Caco-2 (cell line): ENCODE results near the gene KCNK16. TPM values are rescaled to one million over a fixed set of nuclear protein-coding genes. Genes with fewer than 3 reads are reported as not detected.
"Not testable (repeated sequence)": the region's sequence is repeated elsewhere in the genome, so short reads cannot be mapped to it uniquely, and the experiment has no call there.

Experiments
- BruUV-seq: library from RNA; stranded (reverse); fragments of 400-500 nt; replicated peaks from 2 replicates; lab custom pipeline; 2021; lab: Mats Ljungman, UMichigan
- CTCF ChIA-PET: fragments of 300-600 bp; sonication (Branson Sonifier 250); formaldehyde crosslinking; loops from one replicate; lab custom pipeline; 2022; ENCODE audit warnings: antibody characterized with exemption; lab: Charles Lee
- POLR2A ChIA-PET: fragments of 300-600 bp; sonication (Branson Sonifier 250); formaldehyde crosslinking; loops from one replicate; lab custom pipeline; 2022; ENCODE audit warnings: antibody characterized with exemption; lab: Charles Lee
- DNase-seq, 2 experiments: peaks; one replicate each; pipeline versions ENCODE4 v3.0.0 to v3.0.0-alpha.2; 2020 to 2022
- H3K27me3 ChIP-seq: replicated peaks from 2 replicates; pipeline ENCODE4 v1.6.0; 2011; ENCODE audit warnings: low read length; ENCODE audit not compliant: control insufficient read depth, insufficient read depth
- H3K36me3 ChIP-seq: 2 replicates; pipeline ENCODE4 v1.5.1; 2011; ENCODE audit warnings: low read length; ENCODE audit not compliant: control insufficient read depth, insufficient read depth
- H3K4me1 ChIP-seq: fragments of 250-450 bp; sonication (Bioruptor Pico); 2 replicates; pipeline ENCODE4 v1.5.1; 2020; ENCODE audit warnings: mild to moderate bottlenecking
- H3K4me3 ChIP-seq: 2 replicates; pipeline ENCODE4 v1.5.1; 2011; ENCODE audit warnings: low read depth, mild to moderate bottlenecking, control low read depth, low read length
- H3K9me3 ChIP-seq: fragments of 250-450 bp; sonication (Bioruptor Pico); 2 replicates; pipeline ENCODE4 v1.5.1; 2020; ENCODE audit warnings: mild to moderate bottlenecking, moderate library complexity
- H3K27ac Mint-ChIP-seq: one replicate; pipeline ENCODE4 v1.8.0; 2022; ENCODE audit warnings: mixed read lengths; ENCODE audit not compliant: unreplicated experiment
- H3K27me3 Mint-ChIP-seq: one replicate; pipeline ENCODE4 v1.8.0; 2022; ENCODE audit warnings: mixed read lengths; ENCODE audit not compliant: insufficient read depth, unreplicated experiment
- H3K36me3 Mint-ChIP-seq: one replicate; pipeline ENCODE4 v1.8.0; 2022; ENCODE audit warnings: mild to moderate bottlenecking, mixed read lengths; ENCODE audit not compliant: insufficient read depth, unreplicated experiment
- H3K4me1 Mint-ChIP-seq: one replicate; pipeline ENCODE4 v1.8.0; 2022; ENCODE audit warnings: low read depth, mixed read lengths; ENCODE audit not compliant: unreplicated experiment
- H3K4me3 Mint-ChIP-seq: one replicate; pipeline ENCODE4 v1.8.0; 2022; ENCODE audit warnings: mild to moderate bottlenecking, moderate library complexity, mixed read lengths; ENCODE audit not compliant: unreplicated experiment
- H3K9me3 Mint-ChIP-seq: one replicate; pipeline ENCODE4 v1.8.0; 2022; ENCODE audit warnings: mixed read lengths; ENCODE audit not compliant: unreplicated experiment
- CTCF ChIP-seq, 2 experiments: fragments of 200-600 bp in 1 of 2; IDR thresholded peaks; 1 replicate in 1 of 2; 2 replicates in 1 of 2; pipeline versions ENCODE4 v1.5.1 to v1.8.0; 2011 to 2022; ENCODE audit warnings: antibody characterized with exemption in 1 of 2, control low read depth in 1 of 2, inconsistent platforms in 1 of 2, low read depth in 1 of 2, low read length in 1 of 2, mild to moderate bottlenecking in 1 of 2, moderate library complexity in 1 of 2; ENCODE audit not compliant: insufficient read depth in 1 of 2, severe bottlenecking in 1 of 2, unreplicated experiment in 1 of 2
- intact Hi-C: fragments of 100-400 bp; cut with micrococcal nuclease; formaldehyde crosslinking; loops from one replicate; pipeline ENCODE4 v1.10.0; 2022; ENCODE audit not compliant: unreplicated experiment
- total RNA-seq: library from RNA; stranded (reverse); gene quantifications from 2 replicates; pipeline ENCODE4 v1.2.3, GENCODE V29; 2022

KCNK16 gene
- total RNA-seq, 1 experiment from 2014 or later, result not detected

GRCh38 chr6:39292637-39293036, 29.9 kb downstream of the KCNK16 start:
- ChIA-PET POLR2A (no interaction called here), CTCF (no interaction called here)
- no TSS peak for BruUV-seq
- H3K4me3 ChIP-seq, result no peak overlapping the region
- intact Hi-C loops, result no loop called here
- H3K36me3 ChIP-seq, result no peaks in the 10 kb centered on the region
- peaks cover 2% of the 10 kb centered on the region; the same call in 1 of the 2 replicates for H3K4me1 ChIP-seq
- no peaks in the 10 kb centered on the region for H3K9me3 ChIP-seq
- Mint-ChIP-seq H3K27ac (no peak overlapping the region), H3K9me3 (peaks cover 17% of the 10 kb centered on the region), H3K27me3 (no peaks in the 10 kb centered on the region), H3K4me1 (peaks cover 11% of the 10 kb centered on the region), H3K36me3 (no peaks in the 10 kb centered on the region), H3K4me3 (no peak overlapping the region)
- TF ChIP-seq CTCF (IDR thresholded peaks at IDR 0.05; ENCODE audit: insufficient read depth in 1 of 2, low read depth in 1 of 2, low read length in 1 of 2, severe bottlenecking in 1 of 2, unreplicated experiment in 1 of 2), result no peak
- H3K27me3 ChIP-seq, result no peaks in the 10 kb centered on the region
- no peak for DNase-seq

- no peaks in the 10 kb centered on the region for H3K9me3 ChIP-seq
- no peak overlapping the region for H3K4me3 ChIP-seq
- DNase-seq, result no peak
- no peak overlapping the region for H3K4me3 Mint-ChIP-seq
- no peak overlapping the region for H3K27ac Mint-ChIP-seq
- H3K36me3 Mint-ChIP-seq, result no peaks in the 10 kb centered on the region
- no TSS peak for BruUV-seq
- no peaks in the 10 kb centered on the region for H3K27me3 Mint-ChIP-seq
- ChIA-PET POLR2A (no interaction called here), CTCF (no interaction called here)
- no peaks in the 10 kb centered on the region for H3K4me1 ChIP-seq
- no peaks in the 10 kb centered on the region for H3K27me3 ChIP-seq
- no peaks in the 10 kb centered on the region for H3K4me1 Mint-ChIP-seq
- peaks cover 18% of the 10 kb centered on the region for H3K9me3 Mint-ChIP-seq
- intact Hi-C loops, result no loop called here
- no peaks in the 10 kb centered on the region for H3K36me3 ChIP-seq
- TF ChIP-seq CTCF (IDR thresholded peaks at IDR 0.05; ENCODE audit: insufficient read depth in 1 of 2, low read depth in 1 of 2, low read length in 1 of 2, severe bottlenecking in 1 of 2, unreplicated experiment in 1 of 2), result no peak
Measured at GRCh38 chr6:39289490-39289889, 33.0 kb downstream of the KCNK16 start.

GRCh38 chr6:39287601-39288000, 34.9 kb downstream of the KCNK16 start:
- H3K4me1 ChIP-seq, result no peaks in the 10 kb centered on the region
- TF ChIP-seq CTCF (IDR thresholded peaks at IDR 0.05; ENCODE audit: insufficient read depth in 1 of 2, low read depth in 1 of 2, low read length in 1 of 2, severe bottlenecking in 1 of 2, unreplicated experiment in 1 of 2), result no peak
- ChIA-PET POLR2A (no interaction called here), CTCF (no interaction called here)
- no peaks in the 10 kb centered on the region for H3K36me3 Mint-ChIP-seq
- no peaks in the 10 kb centered on the region for H3K27me3 Mint-ChIP-seq
- no peaks in the 10 kb centered on the region for H3K36me3 ChIP-seq
- no peak overlapping the region for H3K4me3 ChIP-seq
- no peak overlapping the region for H3K4me3 Mint-ChIP-seq
- intact Hi-C loops, result no loop called here
- H3K27ac Mint-ChIP-seq, result no peak overlapping the region
- H3K9me3 Mint-ChIP-seq, result peaks cover 18% of the 10 kb centered on the region
- H3K9me3 ChIP-seq, result no peaks in the 10 kb centered on the region
- DNase-seq, result no peak
- BruUV-seq, result no TSS peak
- H3K27me3 ChIP-seq, result no peaks in the 10 kb centered on the region
- no peaks in the 10 kb centered on the region for H3K4me1 Mint-ChIP-seq

- H3K36me3 ChIP-seq, CTCF ChIA-PET, POLR2A ChIA-PET: not testable (repeated sequence)
Measured at GRCh38 chr6:39286596-39286995, 35.9 kb downstream of the KCNK16 start.

More at GRCh38 chr6:39286596-39286995, 35.9 kb downstream of the KCNK16 start:
- H3K4me1 ChIP-seq, intact Hi-C loops, BruUV-seq, H3K36me3 Mint-ChIP-seq, H3K27me3 Mint-ChIP-seq, H3K4me1 Mint-ChIP-seq, H3K4me3 Mint-ChIP-seq, H3K4me3 ChIP-seq, H3K27me3 ChIP-seq, H3K9me3 ChIP-seq, H3K27ac Mint-ChIP-seq, DNase-seq: not testable (repeated sequence)
- H3K9me3 Mint-ChIP-seq, result peaks cover 18% of the 10 kb centered on the region
